ENCODE results near the gene TBX1. TPM values are rescaled to one million over a fixed set of nuclear protein-coding genes. Genes with fewer than 3 reads are reported as not detected.

TBX1 gene
- polyA plus RNA-seq, 3 donors, result not detected

- Mint-ChIP-seq H3K36me3 (peaks cover 8 to 11% of the 10 kb centered on the region in 2 donors), H3K9me3 (peaks cover 0 to 28% (median 13%) of the 10 kb centered on the region in 7 donors), H3K4me1 (peaks cover 25% of the 10 kb centered on the region), H3K27ac (no peak overlapping the region), H3K4me3 (peak overlapping the region in 1 of 2 donors; percentile 82), H3K27me3 (ENCODE audit: low read depth in 3 of 3) (peaks cover 64 to 94% (median 76%) of the 10 kb centered on the region in 3 donors)
- H3K79me2 ChIP-seq (ENCODE audit: insufficient read depth, low read length), result no peaks in the 10 kb centered on the region
- H3K4me2 ChIP-seq (replicated peaks; ENCODE audit: extremely low read depth, low read length, poor library complexity, severe bottlenecking), result no peak overlapping the region
- no peaks in the 10 kb centered on the region for H4K20me1 ChIP-seq (ENCODE audit: insufficient read depth, low read length)
- TF ChIP-seq CTCF (IDR thresholded peaks at IDR 0.05), result no peak
- H3K27me3 ChIP-seq (ENCODE audit: control insufficient read depth in 2 of 2, insufficient read depth in 2 of 2, low read length in 2 of 2), result peaks cover 41 to 87% of the 10 kb centered on the region in 2 donors
- H3K9me3 ChIP-seq (replicated peaks in 1 of 2; ENCODE audit: control insufficient read depth in 1 of 2, insufficient read depth in 1 of 2, low read length in 2 of 2), result peaks cover 0 to 35% of the 10 kb centered on the region in 2 donors
- no peaks in the 10 kb centered on the region for H3K36me3 ChIP-seq (replicated peaks in 1 of 2; ENCODE audit: control insufficient read depth in 1 of 2, insufficient read depth in 2 of 2, low read length in 2 of 2)
- no peak overlapping the region for H3K9ac ChIP-seq (ENCODE audit: insufficient read depth, low read length, poor library complexity, severe bottlenecking)
- 2% methylated on average over 58 of the region's 59 CpGs for WGBS (ENCODE audit: insufficient coverage)
- DNase-seq, result no peak
- H2AFZ ChIP-seq (ENCODE audit: insufficient read depth, low read depth, low read length, poor library complexity, severe bottlenecking), result no peak overlapping the region
- H3K4me3 ChIP-seq (replicated peaks in 1 of 3; ENCODE audit: low read depth in 2 of 3, low read length in 3 of 3), result no peak overlapping the region
- no peak overlapping the region for H3K27ac ChIP-seq (ENCODE audit: low read depth in 1 of 2, low read length in 2 of 2)
- intact Hi-C loops (cut with micrococcal nuclease), result no loop called here
- H3K4me1 ChIP-seq (ENCODE audit: control insufficient read depth in 1 of 2, insufficient read depth in 2 of 2, low read length in 2 of 2), result peaks cover 18 to 26% of the 10 kb centered on the region in 2 donors
Measured at GRCh38 chr22:19755145-19755710, 5.3 kb upstream of the TBX1 start.

GRCh38 chr22:19755722-19756287 is 4.8 kb upstream of the TBX1 start:
- Histone ChIP-seq H3K9ac (ENCODE audit: insufficient read depth, low read length, poor library complexity, severe bottlenecking) (no peak overlapping the region), H3K4me2 (replicated peaks; ENCODE audit: extremely low read depth, low read length, poor library complexity, severe bottlenecking) (peak overlapping the region; percentile 87), H3K27ac (ENCODE audit: low read depth in 1 of 2, low read length in 2 of 2) (no peak overlapping the region), H3K9me3 (replicated peaks in 1 of 2; ENCODE audit: control insufficient read depth in 1 of 2, insufficient read depth in 1 of 2, low read length in 2 of 2) (peaks cover 0 to 35% of the 10 kb centered on the region in 2 donors), H3K36me3 (replicated peaks in 1 of 2; ENCODE audit: control insufficient read depth in 1 of 2, insufficient read depth in 2 of 2, low read length in 2 of 2) (no peaks in the 10 kb centered on the region), H3K27me3 (ENCODE audit: control insufficient read depth in 2 of 2, insufficient read depth in 2 of 2, low read length in 2 of 2) (peaks cover 41 to 87% of the 10 kb centered on the region in 2 donors), H3K4me3 (replicated peaks in 1 of 3; ENCODE audit: low read depth in 2 of 3, low read length in 3 of 3) (no peak overlapping the region), H3K4me1 (ENCODE audit: control insufficient read depth in 1 of 2, insufficient read depth in 2 of 2, low read length in 2 of 2) (peaks cover 18 to 26% of the 10 kb centered on the region in 2 donors), H3K79me2 (ENCODE audit: insufficient read depth, low read length) (no peaks in the 10 kb centered on the region), H2AFZ (ENCODE audit: insufficient read depth, low read depth, low read length, poor library complexity, severe bottlenecking) (peak overlapping the region; percentile 80), H4K20me1 (ENCODE audit: insufficient read depth, low read length) (no peaks in the 10 kb centered on the region)
- no peak for DNase-seq
- intact Hi-C loops (cut with micrococcal nuclease), result no loop called here
- Mint-ChIP-seq H3K4me3 (peak overlapping the region; percentile 37 to 96), H3K36me3 (peaks cover 10 to 12% of the 10 kb centered on the region in 2 donors), H3K27ac (no peak overlapping the region), H3K4me1 (peaks cover 26% of the 10 kb centered on the region), H3K27me3 (ENCODE audit: low read depth in 3 of 3) (peaks cover 65 to 93% (median 77%) of the 10 kb centered on the region in 3 donors), H3K9me3 (peaks cover 0 to 30% (median 14%) of the 10 kb centered on the region in 7 donors)
- TF ChIP-seq CTCF (IDR thresholded peaks at IDR 0.05), result no peak
- WGBS (ENCODE audit: insufficient coverage), result 3% methylated on average over 16 of the region's 26 CpGs

Data from CD14-positive monocyte (primary cell).